Suppressor macrophage treated with lipopolysaccharide for 4 hours (primary cell): ENCODE results near the gene SLC38A2.
"Not testable (repeated sequence)": the region's sequence is repeated elsewhere in the genome, so short reads cannot be mapped to it uniquely, and the experiment has no call there.

Source experiments
- DNase-seq: peaks from one replicate; pipeline ENCODE4 v3.0.0-alpha.2; 2020

The SLC38A2 gene

DNA sequence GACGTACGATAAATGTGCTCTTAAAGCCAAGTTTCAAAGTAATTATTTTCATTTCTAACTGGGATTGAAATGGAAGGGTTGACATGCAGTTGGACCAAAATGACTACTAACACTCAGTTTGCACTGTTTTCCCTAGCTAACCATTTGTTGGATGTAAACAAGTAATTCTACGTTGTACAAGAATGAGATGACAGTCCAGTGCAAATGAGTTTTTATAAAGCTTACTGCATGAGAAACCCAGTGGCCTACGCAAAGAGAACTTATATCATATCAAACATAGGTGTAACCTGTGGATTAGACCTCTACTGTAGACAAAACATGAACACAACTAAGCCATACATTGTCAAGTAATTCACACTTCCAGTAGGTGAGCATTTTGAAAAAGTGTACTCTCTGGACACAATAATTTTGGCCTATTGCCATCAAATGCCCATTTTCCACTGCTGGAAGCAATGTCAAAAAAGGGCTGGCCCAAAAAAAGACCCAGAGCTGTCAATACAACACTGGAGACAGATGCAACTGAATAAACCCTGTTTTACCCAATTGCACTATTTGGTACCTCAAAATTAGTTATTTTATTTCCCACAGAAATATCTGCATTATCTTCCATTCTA lies 12.8 kb downstream of the SLC38A2 start:
- DNase-seq: no peak

DNA sequence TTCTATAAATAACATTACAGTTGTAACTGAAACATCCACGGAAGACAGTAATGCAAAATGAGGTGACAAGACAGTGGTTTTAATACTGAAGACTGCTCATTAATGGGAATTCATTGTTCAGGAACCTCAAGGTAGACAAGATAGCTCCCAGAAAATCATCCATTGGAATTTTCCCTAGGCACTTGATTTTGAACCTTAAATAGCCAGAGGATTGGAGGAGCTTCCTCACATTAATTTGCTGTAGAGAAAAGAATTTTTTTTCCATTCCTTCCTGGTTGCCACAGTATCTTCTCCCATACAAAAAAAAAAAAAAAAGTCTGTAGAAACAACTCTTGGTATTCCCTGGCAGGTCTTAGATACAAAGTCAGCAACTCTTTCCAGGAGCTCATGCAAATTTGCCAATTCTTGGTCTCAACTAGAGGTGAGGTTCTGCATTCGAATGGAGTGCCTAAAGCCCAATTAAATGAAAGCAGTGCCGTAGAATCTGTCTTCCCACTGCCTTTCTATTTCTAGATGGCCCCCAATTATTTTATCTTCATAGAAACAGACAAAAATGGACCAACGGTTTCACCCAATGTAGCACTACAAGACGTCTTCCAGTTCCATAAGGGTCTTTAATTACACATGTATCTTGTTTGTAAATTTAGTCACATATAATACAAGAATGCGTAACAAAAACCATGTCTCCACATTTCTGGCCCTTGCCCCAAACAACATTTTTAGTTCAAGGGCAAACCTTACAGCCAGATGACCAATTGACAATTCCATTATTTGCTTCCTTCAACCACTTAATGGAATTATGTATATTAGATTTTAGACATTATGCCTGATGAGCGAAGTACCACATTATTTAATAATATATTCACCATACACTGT lies 13.5 kb downstream of the SLC38A2 start:
- no peak for DNase-seq

DNA sequence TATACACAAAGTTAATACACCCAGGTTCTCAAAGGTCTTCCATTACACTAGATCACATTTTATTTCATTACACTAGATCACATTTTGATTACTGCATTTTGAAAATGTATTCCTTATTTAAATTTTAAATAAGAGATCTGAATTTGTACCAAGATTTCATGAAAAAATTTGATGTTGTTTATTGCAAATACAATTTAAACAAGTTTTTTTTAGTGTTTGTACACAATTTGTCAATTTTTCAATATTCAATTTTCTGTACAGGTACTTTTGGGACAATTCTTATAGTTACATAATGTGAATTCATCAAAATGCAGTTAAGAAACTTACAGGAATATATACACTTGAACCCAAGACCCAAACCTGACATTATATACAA lies 14.3 kb downstream of the SLC38A2 start:
- DNase-seq: no peak

DNA sequence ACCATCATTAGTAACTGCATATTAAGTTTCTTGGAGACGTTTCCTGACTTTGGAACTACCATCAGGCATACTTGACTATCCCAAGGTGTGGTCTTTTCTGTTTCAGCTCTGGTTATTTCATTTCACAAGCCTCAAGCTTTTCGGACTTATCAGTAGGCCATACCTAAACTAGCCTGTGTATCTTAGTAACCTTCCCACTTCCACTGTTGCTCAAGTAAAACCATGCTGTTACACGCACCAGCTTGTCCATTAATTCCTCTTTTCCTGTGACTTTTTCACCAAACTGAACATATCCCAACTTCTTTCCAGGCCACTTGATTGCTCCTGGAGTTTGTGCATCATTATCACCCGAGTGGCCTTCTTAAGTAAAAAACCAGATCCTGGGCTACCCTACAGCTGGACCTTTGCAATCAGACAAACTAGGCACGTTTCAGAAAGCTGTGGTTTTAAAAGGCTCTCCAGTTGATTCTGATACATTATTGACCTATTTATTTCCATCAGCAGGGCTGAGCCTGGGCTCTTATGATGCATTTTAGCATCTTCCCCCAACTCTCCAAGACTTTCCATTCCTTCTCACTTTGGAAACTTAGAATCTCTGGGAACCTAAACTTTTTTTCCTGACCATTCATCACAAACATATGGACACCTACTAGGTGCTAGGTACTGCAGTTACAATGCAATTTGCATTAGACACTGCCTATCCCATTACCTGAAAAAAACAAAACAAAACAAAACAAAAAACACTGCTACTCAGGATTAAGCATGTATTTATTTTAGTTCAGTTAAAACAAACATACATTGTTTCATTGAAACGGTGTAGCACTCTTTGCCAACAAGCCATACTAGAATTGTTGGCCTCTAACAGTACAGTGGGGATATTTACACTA lies 14.9 kb downstream of the SLC38A2 start:
- no peak for DNase-seq

DNA sequence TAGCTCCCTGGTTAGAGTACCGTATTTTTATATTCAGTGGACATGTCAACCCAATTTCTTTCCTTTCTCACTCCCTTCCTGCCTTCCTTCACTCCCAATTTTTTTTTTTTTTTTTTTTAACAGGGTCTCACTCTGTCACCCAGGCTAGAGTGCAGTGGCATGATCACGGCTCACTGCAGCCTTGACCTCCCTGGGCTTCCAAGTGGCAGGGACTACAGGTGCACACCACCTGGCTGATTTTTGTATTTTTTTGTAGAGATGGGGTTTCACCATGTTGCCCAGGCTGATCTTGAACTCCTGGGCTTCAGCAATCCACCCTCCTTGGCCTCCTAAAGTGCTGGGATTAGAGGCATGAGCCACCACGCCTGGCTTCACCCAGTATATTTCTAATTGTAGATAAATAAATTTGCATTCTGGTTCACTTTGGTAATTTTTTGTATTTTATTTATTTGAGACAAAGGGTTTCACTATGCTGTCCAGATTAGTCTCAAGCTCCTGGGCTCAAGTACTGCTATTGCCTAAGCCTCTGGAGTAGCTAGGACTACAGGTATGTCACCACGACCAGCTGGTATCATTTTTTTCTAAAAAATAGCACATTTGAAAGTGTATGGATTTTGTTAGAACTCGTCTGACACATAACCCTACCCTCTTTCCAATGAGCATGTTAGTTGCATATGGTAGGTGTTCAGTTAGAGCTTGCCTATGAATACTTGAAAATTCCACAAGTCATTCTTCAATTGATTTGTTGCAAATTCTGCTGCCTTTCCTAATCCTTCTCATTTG lies 15.7 kb downstream of the SLC38A2 start:
- DNase-seq: no peak

DNA sequence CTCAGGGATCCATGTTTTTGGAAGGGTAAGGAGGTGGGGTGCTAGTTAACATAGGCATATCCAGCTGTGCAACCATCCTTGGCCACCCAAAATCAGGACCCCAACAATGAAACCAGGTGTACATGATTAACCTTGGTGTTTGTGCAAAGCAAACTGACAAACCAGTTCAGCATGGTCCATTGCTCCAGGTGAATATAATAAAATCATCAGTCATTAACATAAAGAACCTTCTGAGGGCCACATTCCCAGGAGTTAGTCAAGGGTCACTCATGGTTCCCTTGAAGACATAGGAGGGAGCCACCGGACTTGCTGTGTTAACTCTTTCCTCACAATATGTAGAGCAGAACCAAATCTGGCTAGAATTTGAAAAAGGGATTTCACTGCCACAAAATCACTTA lies 17.8 kb downstream of the SLC38A2 start:
- DNase-seq: no peak

DNA sequence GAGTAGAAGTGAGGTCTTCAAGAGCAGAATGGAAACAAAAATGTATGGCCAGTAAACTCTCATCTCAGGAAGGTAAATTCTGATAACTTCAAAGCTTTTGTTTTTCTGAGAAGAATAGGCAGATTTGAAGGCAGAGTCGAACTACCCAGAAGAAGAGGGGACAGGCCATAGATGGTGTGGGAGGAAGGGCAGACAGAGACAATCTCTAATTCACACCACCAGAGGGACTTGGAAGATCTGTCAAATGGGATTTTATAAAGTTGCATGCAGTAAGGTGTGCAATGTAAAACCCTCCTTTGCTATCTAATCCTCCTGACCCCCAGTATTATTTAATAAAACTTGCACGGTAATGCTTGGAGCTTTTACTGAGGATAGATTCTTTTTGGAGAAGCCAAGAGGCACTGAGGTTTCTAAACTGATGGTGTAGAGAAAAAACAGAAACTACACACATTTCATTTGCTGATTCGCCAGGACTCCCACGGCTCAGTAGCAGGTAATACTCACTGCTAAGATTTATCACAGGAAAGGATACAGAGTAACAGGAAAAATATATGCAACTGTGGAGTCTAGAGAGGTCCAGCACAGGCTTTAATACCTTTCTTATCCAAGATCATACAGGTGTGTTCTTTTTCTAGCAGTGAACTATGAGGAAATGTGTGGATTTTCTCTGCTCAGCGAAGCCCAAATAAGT lies 18.3 kb downstream of the SLC38A2 start:
- no peak for DNase-seq

DNA sequence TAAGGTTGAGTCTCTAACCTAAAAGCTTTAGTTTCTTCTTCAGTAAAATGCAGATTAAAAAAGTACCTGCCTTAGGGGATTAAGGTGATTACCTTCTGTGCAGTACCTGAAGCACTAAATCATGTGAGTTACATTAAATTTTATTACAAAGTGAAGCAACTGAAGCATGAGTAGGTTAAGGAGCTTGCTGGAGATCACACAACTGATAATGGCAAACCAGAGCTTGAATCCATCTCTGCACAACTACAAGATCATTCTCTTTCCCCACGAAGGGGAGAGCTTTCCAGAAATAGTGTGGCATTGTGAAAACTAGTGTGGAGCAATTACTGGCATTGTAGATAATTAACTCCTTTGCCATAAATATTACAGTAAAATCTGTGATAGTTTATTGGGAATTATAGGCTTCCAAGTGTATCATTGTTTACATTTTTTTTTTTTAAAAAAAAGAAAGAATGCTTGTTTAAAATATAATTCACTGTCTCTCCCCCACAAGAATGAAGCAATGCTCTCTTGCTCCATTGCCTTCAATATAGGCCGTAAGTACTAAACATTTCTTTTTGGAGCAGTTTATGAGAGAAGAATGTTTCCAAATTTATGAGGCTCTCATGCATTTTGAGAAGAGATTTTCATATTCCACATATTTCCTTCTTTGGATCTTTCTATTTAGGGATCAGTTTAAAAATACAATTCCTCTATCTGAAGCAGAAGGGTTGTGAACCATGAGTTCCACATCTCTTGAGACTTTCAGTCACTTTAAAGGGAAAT lies 20.5 kb downstream of the SLC38A2 start:
- DNase-seq: no peak

DNA sequence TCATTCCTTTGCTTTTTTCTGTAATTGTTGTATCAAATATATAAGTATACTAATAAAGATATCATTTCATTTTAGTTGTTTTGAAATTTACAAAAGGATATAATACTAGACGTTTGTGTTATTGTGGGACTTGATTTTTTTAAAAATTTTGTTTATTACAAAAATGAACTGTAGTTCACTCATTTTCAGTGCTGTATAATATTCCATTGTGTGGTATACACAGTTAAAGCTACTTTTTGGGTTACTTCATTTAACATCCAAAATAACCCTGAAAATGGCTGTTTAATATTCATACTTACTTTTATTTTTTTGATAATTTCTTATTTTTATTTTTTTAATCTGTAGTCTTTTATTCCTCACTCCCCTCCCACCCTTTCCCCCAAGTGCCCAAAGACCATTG lies 21.4 kb downstream of the SLC38A2 start:
- DNase-seq: no peak

DNA sequence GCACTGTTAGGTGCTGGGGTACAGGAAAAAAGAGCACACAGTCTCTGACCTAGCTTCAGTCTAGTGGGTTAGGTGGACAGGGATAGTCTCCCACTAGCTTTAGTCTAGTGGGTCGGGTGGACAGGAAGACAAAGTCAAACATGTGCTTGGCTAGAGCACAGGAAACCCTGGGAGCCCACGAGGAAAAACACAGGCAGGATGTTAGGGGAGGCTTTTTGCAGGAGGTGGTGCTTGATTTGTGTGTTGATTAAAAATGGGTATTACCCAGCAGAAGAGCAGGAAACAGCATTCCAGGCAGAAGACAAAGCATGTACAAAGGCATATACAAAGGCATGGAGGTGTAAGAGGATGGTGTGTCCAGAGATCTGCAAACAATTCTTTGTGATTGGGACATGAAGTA lies 23.3 kb downstream of the SLC38A2 start:
- DNase-seq: no peak

DNA sequence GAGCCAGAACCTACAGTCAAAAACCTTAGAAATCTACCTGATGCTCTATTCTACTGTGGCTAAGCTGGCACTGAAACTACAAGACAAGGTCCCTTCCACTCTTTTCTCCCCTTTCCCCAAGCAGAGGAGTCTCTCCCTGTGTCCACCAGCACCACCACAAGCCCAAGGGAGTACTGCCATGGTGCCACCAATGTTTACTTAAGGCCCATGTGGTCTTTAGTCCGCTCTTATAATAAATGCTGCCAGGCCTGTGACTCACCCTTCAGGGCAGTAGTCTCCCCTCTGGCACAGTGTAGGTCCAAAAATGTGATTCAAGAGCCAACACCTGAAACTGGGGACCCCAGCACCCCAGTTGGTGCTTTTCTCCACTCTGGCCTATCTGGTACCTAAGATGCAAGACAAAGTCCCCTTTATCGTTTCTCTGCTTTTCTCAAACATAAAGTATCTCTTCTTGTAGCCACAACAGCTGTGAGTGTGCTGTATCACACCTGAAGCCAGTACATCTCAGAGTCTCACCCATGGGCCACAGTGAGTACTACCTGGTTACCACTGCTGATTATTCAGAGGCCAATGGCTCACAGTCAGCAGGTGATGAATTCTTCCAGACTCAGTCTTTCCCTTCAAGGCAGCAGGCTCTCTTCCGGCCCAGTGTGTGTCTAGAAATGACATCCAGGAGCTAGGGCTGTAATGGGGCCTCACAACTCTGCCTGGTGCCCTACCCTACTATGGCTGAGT lies 29.3 kb downstream of the SLC38A2 start:
- no peak for DNase-seq

DNA sequence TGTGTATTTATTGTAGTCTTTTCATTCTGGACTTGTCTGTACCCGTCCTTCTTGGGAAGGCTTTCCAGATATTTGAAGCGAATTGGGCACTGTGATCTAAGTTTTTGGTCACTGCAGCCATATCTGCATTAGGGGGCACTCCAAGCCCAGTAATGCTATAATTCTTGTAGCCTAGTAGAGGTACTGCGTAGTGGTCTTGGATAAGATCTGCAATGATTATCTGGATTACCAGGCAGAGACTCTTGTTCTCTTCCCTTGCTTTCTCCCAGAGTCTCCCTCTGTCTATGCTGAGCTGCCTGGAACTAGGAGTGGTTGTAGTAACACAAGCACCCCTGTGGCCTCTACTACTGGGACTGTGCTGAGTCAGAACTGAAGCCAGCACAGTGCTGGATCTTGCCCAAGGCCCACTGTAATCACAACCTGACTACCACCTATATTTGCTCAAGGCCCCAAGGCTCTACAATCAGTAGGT lies 30.0 kb downstream of the SLC38A2 start:
- DNase-seq: peak; percentile 41

DNA sequence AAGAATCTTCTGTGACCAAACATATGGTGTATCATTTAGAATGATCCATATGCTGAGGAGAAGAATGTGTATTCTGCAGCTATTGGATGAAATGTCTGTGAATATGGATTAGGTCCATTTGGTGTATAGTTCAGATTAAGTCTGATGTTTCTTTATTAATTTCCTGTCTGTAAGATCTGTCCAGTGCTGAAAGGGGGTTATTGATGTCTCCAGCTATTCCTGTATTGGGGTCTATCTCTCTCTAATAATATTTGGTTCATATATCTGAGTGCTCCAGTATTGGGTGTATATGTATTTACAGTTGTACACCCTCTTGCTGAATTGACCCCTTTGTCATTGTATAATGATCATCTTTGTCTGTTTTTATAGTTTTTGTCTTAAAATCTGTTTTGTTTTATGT lies 33.5 kb downstream of the SLC38A2 start:
- DNase-seq: no peak

DNA sequence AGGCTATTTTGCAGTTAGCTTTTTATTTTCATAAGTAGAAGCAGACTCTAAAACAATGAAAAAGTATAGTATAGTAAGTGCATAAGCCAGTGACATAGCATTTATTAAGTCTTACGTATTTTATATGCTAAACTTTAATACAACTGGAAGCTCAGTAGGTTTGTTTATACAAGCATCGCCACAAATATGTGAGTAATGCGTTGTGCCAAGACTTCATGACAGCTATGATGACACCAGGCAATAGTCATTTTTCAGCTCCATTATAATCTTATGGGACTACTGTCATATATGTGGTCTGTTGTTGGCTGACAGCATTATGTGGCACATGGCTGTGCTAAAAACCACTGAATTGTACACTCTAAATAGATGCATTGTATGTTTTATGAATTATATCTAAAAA lies 40.3 kb downstream of the SLC38A2 start:
- no peak for DNase-seq

DNA sequence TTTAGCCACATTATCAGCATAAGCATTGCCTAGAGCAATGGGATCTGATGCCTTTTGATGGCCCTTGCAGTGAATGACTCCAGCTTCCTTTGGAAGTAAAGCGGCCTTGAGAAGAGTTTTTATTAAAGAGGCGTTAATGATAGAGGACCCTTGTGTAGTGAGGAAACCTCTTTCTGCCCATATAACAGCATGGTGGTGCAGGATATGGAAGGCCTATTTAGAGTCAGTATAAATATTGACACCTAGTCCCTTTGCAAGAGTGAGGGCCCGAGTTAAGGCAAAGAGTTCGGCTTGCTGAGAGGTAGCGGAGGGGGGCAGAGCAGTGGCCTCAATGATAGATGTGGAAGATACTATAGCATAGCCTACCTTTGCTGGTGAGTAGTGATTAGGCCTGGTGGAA lies 47.5 kb downstream of the SLC38A2 start:
- DNase-seq: not testable (repeated sequence)

DNA sequence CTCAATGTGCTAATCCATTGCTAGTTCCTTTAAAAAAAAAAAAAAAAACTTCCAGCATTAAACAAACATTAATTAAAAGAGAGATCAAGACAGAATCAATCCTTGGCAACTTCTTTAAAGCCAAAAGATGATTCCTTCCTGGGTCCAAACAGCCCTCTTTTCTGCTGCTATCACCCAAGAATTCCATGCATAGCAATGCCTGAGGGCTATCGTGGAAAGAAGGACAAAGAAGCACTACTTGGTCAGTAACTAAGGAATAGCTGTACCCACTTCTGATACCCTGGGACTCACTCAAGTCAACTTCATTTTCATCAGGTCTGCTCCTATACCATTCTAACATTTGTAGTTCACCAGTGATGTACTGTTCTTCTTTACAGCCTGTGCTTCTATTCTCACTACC lies 51.8 kb downstream of the SLC38A2 start:
- DNase-seq: no peak

DNA sequence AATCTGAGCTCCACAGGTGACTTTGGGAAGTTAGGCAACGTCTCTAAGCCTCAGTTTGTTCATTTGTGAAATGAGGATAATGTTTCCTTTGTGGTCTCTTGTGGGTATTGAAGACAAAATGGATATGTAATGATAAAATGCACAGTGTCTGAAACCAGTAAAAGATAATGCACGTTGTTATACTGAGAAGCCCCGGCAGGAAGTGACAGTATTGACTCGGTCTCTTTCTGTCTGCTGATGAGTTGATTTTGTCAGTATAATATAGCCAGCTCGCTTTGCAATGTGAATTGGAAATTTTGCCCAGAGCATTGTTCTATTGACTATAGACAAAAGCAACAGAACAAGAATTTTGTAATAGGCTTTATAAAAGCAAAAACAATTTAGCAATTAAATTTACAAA lies 54.5 kb downstream of the SLC38A2 start:
- no peak for DNase-seq
